ENCODE data around the gene PZP. TPM values are rescaled to one million over a fixed set of nuclear protein-coding genes. Genes with fewer than 3 reads are reported as not detected.

The PZP gene
- total and polyA plus RNA-seq, 10 of the 15 experiments (the other 5 are each of a cell fraction or from before 2014, with no cell fraction given) = not detected

GRCh38 chr12:9106610-9107541 is 101.3 kb downstream of the PZP start:
- POLR2A ChIA-PET = no interaction called here
- no peaks in the 10 kb centered on the region for H3K27me3 ChIP-seq (replicated peaks in 1 of 2; ENCODE audit: control insufficient read depth in 2 of 2, insufficient read depth in 2 of 2, low read length in 1 of 2)
- ATAC-seq = no peak
- WGBS (ENCODE audit: insufficient coverage, insufficient replicate concordance, low lambda C conversion rate, missing lambda C conversion rate) = 55% methylated on average over 11 of the region's 11 CpGs
- TF ChIP-seq YY1 (IDR thresholded peaks at IDR 0.05; ENCODE audit: low read depth, low read length) = no peak
- TF ChIP-seq MEF2A (IDR thresholded peaks at IDR 0.05; ENCODE audit: insufficient read depth, low read depth, low read length) = no peak
- no peak for TF ChIP-seq USF2 (IDR thresholded peaks at IDR 0.05; ENCODE audit: borderline replicate concordance, low read depth, low read length)
- no peak for TF ChIP-seq ZBED1 (IDR thresholded peaks at IDR 0.05; ENCODE audit: borderline replicate concordance)
- TF ChIP-seq SUZ12 (IDR thresholded peaks at IDR 0.05; ENCODE audit: unreplicated experiment) = no peak
- TF ChIP-seq HSF1 (IDR thresholded peaks at IDR 0.05; ENCODE audit: low read depth, low read length) = no peak
- CTCF ChIA-PET = no interaction called here
- no peak overlapping the region for H2AFZ ChIP-seq (ENCODE audit: control insufficient read depth, low read depth, low read length)
- no peak for DNase-seq (ENCODE audit: low read depth, low spot score)
- intact Hi-C loops (cut with micrococcal nuclease; ENCODE audit: unreplicated experiment) = no loop called here
- SMC1A ChIA-PET (ENCODE audit: uncharacterized antibody, unreplicated experiment) = no interaction called here
- H3K9me3 ChIP-seq (replicated peaks; ENCODE audit: control insufficient read depth, insufficient read depth, low read length) = no peaks in the 10 kb centered on the region
- no TSS peak for BruUV-seq (replicated peaks)
- H3K4me3 ChIP-seq = no peak overlapping the region
- FAIRE-seq = no peak
- no peaks in the 10 kb centered on the region for H4K20me1 ChIP-seq (ENCODE audit: control insufficient read depth, insufficient read depth)
- no peak overlapping the region for H3K4me2 ChIP-seq (ENCODE audit: control insufficient read depth, insufficient read depth)
- H3K4me1 ChIP-seq (ENCODE audit: control insufficient read depth, insufficient read depth, low read length) = no peaks in the 10 kb centered on the region
- H3K79me2 ChIP-seq (ENCODE audit: control insufficient read depth, insufficient read depth, low read length) = no peaks in the 10 kb centered on the region
- H3K27ac ChIP-seq (ENCODE audit: control insufficient read depth, insufficient read depth) = no peak overlapping the region
- RAD21 ChIA-PET (ENCODE audit: unreplicated experiment) = no interaction called here
- in situ Hi-C loops (cut with MboI) = no loop called here
- no peaks in the 10 kb centered on the region for H3K36me3 ChIP-seq (ENCODE audit: control insufficient read depth in 2 of 2, insufficient read depth in 2 of 2, low read length in 1 of 2)
- H3K9ac ChIP-seq (ENCODE audit: control insufficient read depth, insufficient read depth, low read length) = no peak overlapping the region
